ENCODE measurements around the gene TMEM52. TPM values are rescaled to one million over a fixed set of nuclear protein-coding genes. Genes with fewer than 3 reads are reported as not detected.
"Not testable (repeated sequence)": the region's sequence is repeated elsewhere in the genome, so short reads cannot be mapped to it uniquely, and the experiment has no call there.

TMEM52 gene
- total RNA-seq, 2 donors from 2014 or later = 6.0 to 6.3 TPM

- peak within 1 kb of the TSS; percentile 98 for H3K4me3 ChIP-seq (ENCODE audit: low read length)
- peak within 1 kb of the TSS; percentile 92 for H3K9ac ChIP-seq (ENCODE audit: extremely low read depth, low read length, poor library complexity, severe bottlenecking)
- H3K9me3 ChIP-seq (ENCODE audit: control insufficient read depth, low read length) = no peaks in the 10 kb centered on the region
- WGBS, 2 experiments (ENCODE audit: insufficient coverage in 1 of 2, insufficient read length in 1 of 2) = 0% methylated on average over 137 of the region's 137 CpGs; no CpG with 5 or more reads in 1 of the 2 experiments
- H3K27me3 ChIP-seq (ENCODE audit: control insufficient read depth, insufficient read depth, low read length, poor library complexity, severe bottlenecking) = no peaks in the 10 kb centered on the region
- peaks cover 10% of the 10 kb centered on the region for H3K36me3 ChIP-seq (ENCODE audit: control insufficient read depth, insufficient read depth, low read length)
- Mint-ChIP-seq H3K36me3 (ENCODE audit: low read depth) (peaks cover 15% of the 10 kb centered on the region), H3K27ac (peak within 1 kb of the TSS; percentile 72), H3K9me3 (no peaks in the 10 kb centered on the region), H3K4me3 (peak within 1 kb of the TSS; percentile 79), H3K27me3 (ENCODE audit: insufficient read depth) (peaks cover 2% of the 10 kb centered on the region), H3K4me1 (peaks cover 31% of the 10 kb centered on the region)
- no peak for TF ChIP-seq CTCF (conservative IDR thresholded peaks at IDR 0.05)
- peaks cover 9% of the 10 kb centered on the region for H3K4me1 ChIP-seq (ENCODE audit: control insufficient read depth, insufficient read depth, low read length)
- DNase-seq = peak; percentile 92
- H3K27ac ChIP-seq (ENCODE audit: low read depth, low read length) = peak within 1 kb of the TSS; percentile 93
These were observed 28.4 kb downstream of the TMEM52 start, which contains the start of gene GNB1 for GRCh38 chr1:1890506-1891348. Gene GNB1, minus strand, starts transcription at chr1:1891087. Its CDS starts 65,634 bp downstream, at chr1:1825453.

GRCh38 chr1:1889847-1890505 is 29.1 kb downstream of the TMEM52 start:
- Mint-ChIP-seq H3K27ac (peak overlapping the region; percentile 84), H3K9me3 (no peaks in the 10 kb centered on the region), H3K36me3 (ENCODE audit: low read depth) (peaks cover 15% of the 10 kb centered on the region), H3K4me3 (peak overlapping the region; percentile 79), H3K27me3 (ENCODE audit: insufficient read depth) (peaks cover 2% of the 10 kb centered on the region), H3K4me1 (peaks cover 27% of the 10 kb centered on the region)
- peak overlapping the region; percentile 93 for H3K27ac ChIP-seq (ENCODE audit: low read depth, low read length)
- 0 to 1% methylated on average over 36 to 88 of the region's 88 CpGs for WGBS, 2 experiments (ENCODE audit: insufficient coverage in 1 of 2, insufficient read length in 1 of 2)
- H3K4me1 ChIP-seq (ENCODE audit: control insufficient read depth, insufficient read depth, low read length) = peaks cover 6% of the 10 kb centered on the region
- no peaks in the 10 kb centered on the region for H3K9me3 ChIP-seq (ENCODE audit: control insufficient read depth, low read length)
- peak; percentile 64 for DNase-seq
- peak overlapping the region; percentile 92 for H3K9ac ChIP-seq (ENCODE audit: extremely low read depth, low read length, poor library complexity, severe bottlenecking)
- no peaks in the 10 kb centered on the region for H3K27me3 ChIP-seq (ENCODE audit: control insufficient read depth, insufficient read depth, low read length, poor library complexity, severe bottlenecking)
- peaks cover 10% of the 10 kb centered on the region for H3K36me3 ChIP-seq (ENCODE audit: control insufficient read depth, insufficient read depth, low read length)
- TF ChIP-seq CTCF (conservative IDR thresholded peaks at IDR 0.05) = no peak
- peak overlapping the region; percentile 98 for H3K4me3 ChIP-seq (ENCODE audit: low read length)

GRCh38 chr1:1889090-1889750 is 29.9 kb downstream of the TMEM52 start:
- Mint-ChIP-seq H3K27ac (peak overlapping the region; percentile 84), H3K27me3 (ENCODE audit: insufficient read depth) (peaks cover 2% of the 10 kb centered on the region), H3K36me3 (ENCODE audit: low read depth) (peaks cover 20% of the 10 kb centered on the region), H3K9me3 (no peaks in the 10 kb centered on the region), H3K4me1 (peaks cover 21% of the 10 kb centered on the region), H3K4me3 (peak overlapping the region; percentile 79)
- Histone ChIP-seq H3K9me3 (ENCODE audit: control insufficient read depth, low read length) (no peaks in the 10 kb centered on the region), H3K4me3 (ENCODE audit: low read length) (peak overlapping the region; percentile 98), H3K9ac (ENCODE audit: extremely low read depth, low read length, poor library complexity, severe bottlenecking) (peak overlapping the region; percentile 92), H3K27me3 (ENCODE audit: control insufficient read depth, insufficient read depth, low read length, poor library complexity, severe bottlenecking) (no peaks in the 10 kb centered on the region), H3K36me3 (ENCODE audit: control insufficient read depth, insufficient read depth, low read length) (peaks cover 10% of the 10 kb centered on the region), H3K4me1 (ENCODE audit: control insufficient read depth, insufficient read depth, low read length) (no peaks in the 10 kb centered on the region), H3K27ac (ENCODE audit: low read depth, low read length) (peak overlapping the region; percentile 93)
- no peak for TF ChIP-seq CTCF (conservative IDR thresholded peaks at IDR 0.05)
- no peak for DNase-seq
- WGBS, 2 experiments (ENCODE audit: insufficient coverage in 1 of 2, insufficient read length in 1 of 2) = 13 to 23% methylated on average over 8 to 9 of the region's 9 CpGs

- H3K9me3 Mint-ChIP-seq = not testable (repeated sequence)
- H3K4me3 ChIP-seq (ENCODE audit: low read length) = peak overlapping the region; percentile 20
These were observed 35.2 kb downstream of the TMEM52 start for GRCh38 chr1:1883890-1884289.

More at GRCh38 chr1:1883890-1884289, 35.2 kb downstream of the TMEM52 start:
- WGBS, 2 experiments (ENCODE audit: insufficient coverage in 1 of 2, insufficient read length in 1 of 2) = 88 to 89% methylated on average over 6 to 11 of the region's 11 CpGs
- not testable (repeated sequence) for H3K9me3 ChIP-seq (ENCODE audit: control insufficient read depth, low read length); H3K27ac ChIP-seq (ENCODE audit: low read depth, low read length); H3K4me1 ChIP-seq (ENCODE audit: control insufficient read depth, insufficient read depth, low read length); H3K9ac ChIP-seq (ENCODE audit: extremely low read depth, low read length, poor library complexity, severe bottlenecking); H3K27me3 ChIP-seq (ENCODE audit: control insufficient read depth, insufficient read depth, low read length, poor library complexity, severe bottlenecking); H3K27me3 Mint-ChIP-seq (ENCODE audit: insufficient read depth); DNase-seq
- H3K4me3 Mint-ChIP-seq = peak overlapping the region; percentile 36
- H3K4me1 Mint-ChIP-seq = peaks cover 34% of the 10 kb centered on the region
- H3K27ac Mint-ChIP-seq = peak overlapping the region; percentile 83
- H3K36me3 ChIP-seq (ENCODE audit: control insufficient read depth, insufficient read depth, low read length) = peaks cover 21% of the 10 kb centered on the region
- H3K36me3 Mint-ChIP-seq (ENCODE audit: low read depth) = peaks cover 24% of the 10 kb centered on the region
